GM12878 (cell line): ENCODE results near the gene STAT4. TPM values are rescaled to one million over a fixed set of nuclear protein-coding genes. Genes with fewer than 3 reads are reported as not detected.

ENCODE experiments used
- ATAC-seq: fragments of 200-7000 bp; cut with Tn5 transposase; 3 replicates; pipeline ENCODE4 v1.9.1; 2020; ENCODE audit warnings: mild to moderate bottlenecking, moderate library complexity
- Bru-seq: library from RNA; stranded (reverse); fragments of 400-500 nt; gene quantifications from one replicate; lab custom pipeline; 2021; lab: Mats Ljungman, UMichigan
- BruChase-seq, 2 experiments: library from RNA; stranded (reverse); fragments of 400-500 nt; gene quantifications; one replicate each; lab custom pipeline; 2021; lab: Mats Ljungman, UMichigan
- BruUV-seq: library from RNA; stranded (reverse); fragments of 400-500 nt; replicated peaks from 2 replicates; lab custom pipeline; 2021; lab: Mats Ljungman, UMichigan
- CTCF ChIA-PET: fragments of 300-600 bp; sonication (Branson Sonifier 250); formaldehyde crosslinking; extraction: SDS; loops from one replicate; lab custom pipeline; 2021; ENCODE audit warnings: inconsistent platforms; lab: Yijun Ruan, JAX
- POLR2A ChIA-PET: fragments of 350-600 bp; formaldehyde crosslinking; extraction: SDS; loops from one replicate; lab custom pipeline; 2021; ENCODE audit warnings: inconsistent platforms; lab: Charles Lee
- RAD21 ChIA-PET: fragments of 300-600 bp; sonication (Branson Sonifier 250); formaldehyde crosslinking; loops from one replicate; lab custom pipeline; 2023; ENCODE audit warnings: antibody characterized with exemption; ENCODE audit not compliant: unreplicated experiment; lab: Charles Lee
- SMC1A ChIA-PET: fragments of 300-600 bp; sonication (Branson Sonifier 250); formaldehyde crosslinking; loops from one replicate; lab custom pipeline; 2023; ENCODE audit not compliant: unreplicated experiment, uncharacterized antibody; lab: Charles Lee
- DNase-seq: peaks from one replicate; pipeline ENCODE4 v3.0.0-alpha.2; 2011; ENCODE audit warnings: low read depth, low spot score
- FAIRE-seq: peaks from 3 replicates; lab custom pipeline; 2011; peaks lifted over from hg19 to GRCh38; lab: Jason Lieb, UNC
- H2AFZ ChIP-seq: 2 replicates; pipeline ENCODE4 v1.6.0; 2011; ENCODE audit warnings: low read depth, low read length, control low read depth; ENCODE audit not compliant: control insufficient read depth
- H3K27ac ChIP-seq: 2 replicates; pipeline ENCODE4 v1.5.1; 2011; ENCODE audit warnings: control low read depth; ENCODE audit not compliant: control insufficient read depth, insufficient read depth
- H3K27me3 ChIP-seq, 2 experiments: replicated peaks in 1 of 2; 2 replicates each; pipeline versions ENCODE4 v1.6.0 to v1.6.1; 2011; ENCODE audit warnings: low read length in 1 of 2; ENCODE audit not compliant: control insufficient read depth in 2 of 2, insufficient read depth in 2 of 2
- H3K36me3 ChIP-seq, 2 experiments: 2 replicates each; pipeline ENCODE4 v1.5.1; 2011; ENCODE audit warnings: low read length in 1 of 2; ENCODE audit not compliant: control insufficient read depth in 2 of 2, insufficient read depth in 2 of 2
- H3K4me1 ChIP-seq: 2 replicates; pipeline ENCODE4 v1.6.1; 2011; ENCODE audit warnings: mild to moderate bottlenecking, low read length, moderate library complexity, mixed read lengths; ENCODE audit not compliant: control insufficient read depth, insufficient read depth
- H3K4me2 ChIP-seq: 2 replicates; pipeline ENCODE4 v1.6.0; 2011; ENCODE audit warnings: control low read depth; ENCODE audit not compliant: control insufficient read depth, insufficient read depth
- H3K4me3 ChIP-seq: fragments of 200-600 bp; sonication (generic); 2 replicates; pipeline ENCODE4 v1.5.1; 2016
- H3K79me2 ChIP-seq: 2 replicates; pipeline ENCODE4 v1.6.0; 2011; ENCODE audit warnings: low read length; ENCODE audit not compliant: control insufficient read depth, insufficient read depth
- H3K9ac ChIP-seq: 2 replicates; pipeline ENCODE4 v1.8.0; 2011; ENCODE audit warnings: low read length, control low read depth, mixed read lengths; ENCODE audit not compliant: control insufficient read depth, insufficient read depth
- H3K9me3 ChIP-seq: replicated peaks from 3 replicates; pipeline ENCODE4 v1.5.1; 2011; ENCODE audit warnings: mild to moderate bottlenecking, low read length; ENCODE audit not compliant: control insufficient read depth, insufficient read depth
- H4K20me1 ChIP-seq: 2 replicates; pipeline ENCODE4 v1.6.0; 2011; ENCODE audit not compliant: control insufficient read depth, insufficient read depth
- ATF7 ChIP-seq: fragments of 450-650 bp; IDR thresholded peaks from 2 replicates; pipeline ENCODE4 v1.6.1; 2016; ENCODE audit warnings: low read depth, mild to moderate bottlenecking
- BCL11A ChIP-seq: IDR thresholded peaks from 2 replicates; pipeline ENCODE4 v1.6.1; 2011; ENCODE audit warnings: low read depth, low read length
- BHLHE40 ChIP-seq, 2 experiments: fragments of 450-650 bp in 1 of 2; IDR thresholded peaks; 2 replicates each; pipeline ENCODE4 v1.6.1; 2011 to 2017; ENCODE audit warnings: low read depth in 2 of 2, borderline replicate concordance in 1 of 2, improper control_type of control experiment in 1 of 2, low read length in 1 of 2, mild to moderate bottlenecking in 1 of 2
- DPF2 ChIP-seq: fragments of 450-650 bp; IDR thresholded peaks from 2 replicates; pipeline ENCODE4 v1.6.1; 2017; ENCODE audit warnings: mild to moderate bottlenecking
- E2F4 ChIP-seq: IDR thresholded peaks from 2 replicates; pipeline ENCODE4 v1.6.1; 2012; ENCODE audit warnings: low read depth, low read length, improper control_type of control experiment
- EP300 ChIP-seq, 2 experiments: fragments of 150-350 bp in 1 of 2; IDR thresholded peaks; 2 replicates each; pipeline ENCODE4 v1.6.1; 2011 to 2012; ENCODE audit warnings: low read depth in 2 of 2, low read length in 2 of 2, borderline replicate concordance in 1 of 2, improper control_type of control experiment in 1 of 2, inconsistent platforms in 1 of 2; ENCODE audit not compliant: control insufficient read depth in 1 of 2
- HDAC6 ChIP-seq: fragments of 200-600 bp; sonication (generic); IDR thresholded peaks from one replicate; pipeline ENCODE4 v1.8.0; 2017; ENCODE audit warnings: antibody characterized with exemption; ENCODE audit not compliant: unreplicated experiment
- IKZF1 ChIP-seq: fragments of 450-650 bp; conservative IDR thresholded peaks from 2 replicates; pipeline ENCODE4 v1.6.1; 2017; ENCODE audit warnings: antibody characterized with exemption, mild to moderate bottlenecking
- IKZF2 ChIP-seq, 2 experiments: fragments of 450-650 bp; IDR thresholded peaks; 2 replicates each; pipeline ENCODE4 v1.6.1; 2017; ENCODE audit warnings: mild to moderate bottlenecking in 2 of 2, moderate library complexity in 2 of 2
- JUNB ChIP-seq: IDR thresholded peaks from 2 replicates; pipeline ENCODE4 v1.6.1; 2016; ENCODE audit warnings: antibody characterized with exemption, mild to moderate bottlenecking
- NFIC ChIP-seq: IDR thresholded peaks from 2 replicates; pipeline ENCODE4 v1.6.1; 2012; ENCODE audit warnings: low read depth, mild to moderate bottlenecking, inconsistent platforms, low read length, moderate library complexity
- POLR2A ChIP-seq: IDR thresholded peaks from 2 replicates; pipeline ENCODE4 v1.6.1; 2011; ENCODE audit warnings: low read depth, mild to moderate bottlenecking, low read length
- RCOR1 ChIP-seq: conservative IDR thresholded peaks from 2 replicates; pipeline ENCODE4 v1.6.1; 2012; ENCODE audit warnings: low read depth, low read length, improper control_type of control experiment
- RUNX3 ChIP-seq: IDR thresholded peaks from 2 replicates; pipeline ENCODE4 v1.6.1; 2012; ENCODE audit warnings: low read length, inconsistent platforms
- TAF1 ChIP-seq: IDR thresholded peaks from 2 replicates; pipeline ENCODE4 v1.6.1; 2011; ENCODE audit warnings: mild to moderate bottlenecking, low read depth, low read length, borderline replicate concordance
- WGBS: methylation state at CpG from one replicate; pipeline ENCODE4 v1.1.6; 2016; ENCODE audit warnings: low lambda C conversion rate; ENCODE audit not compliant: insufficient replicate concordance, insufficient coverage; ENCODE audit errors: missing lambda C conversion rate; 5-methylcytosine and 5-hydroxymethylcytosine counted together
- in situ Hi-C: fragments of 300-500 bp; cut with MboI; formaldehyde crosslinking; loops from 9 replicates; pipeline ENCODE4 v1.14.3; 2018; ENCODE audit warnings: mixed read lengths
- intact Hi-C: fragments of 100-400 bp; cut with micrococcal nuclease; formaldehyde crosslinking; loops from one replicate; pipeline ENCODE4 v1.14.2; 2022; ENCODE audit not compliant: unreplicated experiment
- long read RNA-seq, 2 experiments: library from polyadenylated mRNA; unstranded; transcript quantifications; one replicate each; pipeline ENCODE4 v2.0.0, GENCODE V29; 2019 to 2020
- polyA minus RNA-seq, 3 experiments: library from RNA; depleted of rRNA, polyadenylated mRNA; stranded (reverse); fragments of >200 nt; gene quantifications; 2 replicates each; pipeline ENCODE4 v1.2.3, GENCODE V29; 2011
- polyA plus RNA-seq, 11 experiments: library from polyadenylated mRNA; depleted of rRNA in 4 of 11; unstranded in 6 of 11; stranded (reverse) in 5 of 11; fragments of >200 nt; fragmentation: Nextera tagmentation in 4 of 11; fragmentation: Illumina TruSeq in 1 of 11; extraction: Ambion mirVana in 4 of 11; extraction: Trizol in 1 of 11; gene quantifications; 1 replicate in 1 of 11; 2 replicates in 10 of 11; pipeline versions ENCODE4 v1.2.1 to v1.2.3, GENCODE V29; 2011 to 2016; ENCODE audit warnings: inconsistent platforms in 2 of 11, missing spikeins in 2 of 11, low read depth in 1 of 11
- total RNA-seq, 4 experiments: library from RNA; depleted of rRNA in 3 of 4; stranded (reverse); fragments of >200 nt in 3 of 4; fragmentation: Illumina TruSeq in 1 of 4; extraction: Trizol in 1 of 4; gene quantifications; 2 replicates each; pipeline versions ENCODE4 v1.2.1 to v1.2.3, GENCODE V29; 2013 to 2021

STAT4 gene, protein sequence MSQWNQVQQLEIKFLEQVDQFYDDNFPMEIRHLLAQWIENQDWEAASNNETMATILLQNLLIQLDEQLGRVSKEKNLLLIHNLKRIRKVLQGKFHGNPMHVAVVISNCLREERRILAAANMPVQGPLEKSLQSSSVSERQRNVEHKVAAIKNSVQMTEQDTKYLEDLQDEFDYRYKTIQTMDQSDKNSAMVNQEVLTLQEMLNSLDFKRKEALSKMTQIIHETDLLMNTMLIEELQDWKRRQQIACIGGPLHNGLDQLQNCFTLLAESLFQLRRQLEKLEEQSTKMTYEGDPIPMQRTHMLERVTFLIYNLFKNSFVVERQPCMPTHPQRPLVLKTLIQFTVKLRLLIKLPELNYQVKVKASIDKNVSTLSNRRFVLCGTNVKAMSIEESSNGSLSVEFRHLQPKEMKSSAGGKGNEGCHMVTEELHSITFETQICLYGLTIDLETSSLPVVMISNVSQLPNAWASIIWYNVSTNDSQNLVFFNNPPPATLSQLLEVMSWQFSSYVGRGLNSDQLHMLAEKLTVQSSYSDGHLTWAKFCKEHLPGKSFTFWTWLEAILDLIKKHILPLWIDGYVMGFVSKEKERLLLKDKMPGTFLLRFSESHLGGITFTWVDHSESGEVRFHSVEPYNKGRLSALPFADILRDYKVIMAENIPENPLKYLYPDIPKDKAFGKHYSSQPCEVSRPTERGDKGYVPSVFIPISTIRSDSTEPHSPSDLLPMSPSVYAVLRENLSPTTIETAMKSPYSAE
- total RNA-seq (2013; cell fraction: nucleolus; rRNA removed), result 144 and 145 TPM in 2 replicates
- total RNA-seq (2014; rRNA removed) (6.7 and 8.3 TPM in 2 replicates), total RNA-seq (2014; rRNA removed; fragmentation: Illumina TruSeq; extraction: Trizol) (9.3 and 11.2 TPM in 2 replicates), total RNA-seq (2021) (5.7 and 6.9 TPM in 2 replicates), polyA plus RNA-seq (2011; rRNA removed) (4.9 and 6.0 TPM in 2 replicates), polyA plus RNA-seq (2014; fragmentation: Illumina TruSeq; extraction: Trizol) (9.3 TPM in 2 replicates), polyA plus RNA-seq (2014; fragmentation: Nextera tagmentation; extraction: Ambion mirVana) (1 to 10 TPM; 3.1 to 4.4 TPM), polyA plus RNA-seq (2014; rRNA removed) (5.7 and 7.5 TPM in 2 replicates), polyA plus RNA-seq (2016; fragmentation: Nextera tagmentation; extraction: Ambion mirVana) (1 to 10 TPM; 7.3 to 7.9 TPM), polyA minus RNA-seq (2011; rRNA and poly(A)+ RNA removed) (3.2 and 6.2 TPM in 2 replicates), Bru-seq, nascent RNA (percentile 88 among the genes with signal in this experiment), BruChase-seq, experiment 1, labeled RNA remaining after a 6-hour chase (percentile 79 among the genes with signal in this experiment), BruChase-seq, experiment 2, labeled RNA remaining after a 2-hour chase (percentile 84 among the genes with signal in this experiment)
- polyA plus RNA-seq (2011; ENCODE audit: low read depth), result 1.1 TPM
- polyA plus RNA-seq (2011; cell fraction: cytosol; rRNA removed), result 1.7 and 1.9 TPM in 2 replicates
- 4.0 and 5.4 TPM in 2 replicates for polyA plus RNA-seq (2011; cell fraction: nucleus; rRNA removed)
- polyA plus RNA-seq (2012), result 1.8 and 1.9 TPM in 2 replicates
- 3.3 and 3.6 TPM in 2 replicates for polyA minus RNA-seq (2011; cell fraction: cytosol; rRNA and poly(A)+ RNA removed)
- polyA minus RNA-seq (2011; cell fraction: nucleus; rRNA and poly(A)+ RNA removed), result 6.3 and 6.6 TPM in 2 replicates
- long read RNA-seq, experiment 1, result 0 reads
- long read RNA-seq, experiment 2, partial matches to known transcripts, result 1 of 2 reads
- long read RNA-seq, experiment 2, other reads (novel, unspliced or antisense), result 1 of 2 reads

DNA sequence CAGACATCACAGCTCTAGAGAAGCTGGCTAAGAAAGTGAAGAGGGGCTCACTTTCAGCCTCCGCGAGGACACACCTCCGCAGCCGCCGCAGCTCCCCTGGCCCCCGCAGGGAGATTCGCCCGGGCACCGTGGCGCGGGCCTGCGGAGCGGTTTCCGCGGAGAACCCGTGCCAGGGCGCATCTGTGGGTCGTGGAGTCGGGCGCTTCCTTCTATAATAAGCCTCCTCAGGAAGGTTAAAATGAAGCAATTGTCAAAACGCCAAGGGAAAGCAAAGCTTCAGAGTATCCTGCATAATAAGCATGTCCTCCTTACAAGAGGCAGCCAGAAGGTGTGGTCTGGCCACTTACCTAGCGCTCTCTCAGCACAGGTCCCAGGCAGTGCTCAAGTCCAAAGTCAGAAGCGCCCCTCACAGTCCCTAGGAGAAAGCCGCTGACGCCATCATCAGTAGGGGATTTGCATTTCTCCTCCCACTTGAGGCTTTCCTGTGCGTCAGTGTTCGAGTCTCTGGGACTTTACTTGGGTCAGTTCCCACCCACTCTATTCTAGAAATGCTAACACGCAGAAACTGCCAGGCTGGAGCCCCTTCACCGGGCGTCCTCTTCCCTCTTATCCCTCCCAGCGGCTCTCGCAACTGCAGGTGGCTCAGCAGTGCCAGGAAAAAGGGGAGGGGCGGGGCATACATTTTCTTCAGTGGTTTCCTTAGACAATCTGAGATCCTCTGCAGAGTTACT lies at the start of gene STAT4:
Gene STAT4, minus strand, starts transcription at position 395 of the 731 bp plus-strand sequence. CDS start 2,791 bp downstream, outside the sequence.
- peaks cover 0 to 3% of the 10 kb centered on the region in 2 experiments; a peak in 1 of 4 replicates for H3K27me3 ChIP-seq
- SMC1A ChIA-PET, result interaction anchor here (0.7 to 9.2 kb wide), 8 partner anchors 22 to 105 kb away, joined by 3 to 393 read pairs (median 4); no protein-coding TSS in a partner anchor
- TSS peak; percentile 70 for BruUV-seq
- H3K4me1 ChIP-seq, result peaks cover 7% of the 10 kb centered on the region
- 3% methylated on average over 33 of the region's 33 CpGs for WGBS
- CTCF ChIA-PET, result interaction anchor here (0.8 to 18.5 kb wide), 3 partner anchors 12 to 100 kb away, joined by 4 to 659 read pairs (median 4); no protein-coding TSS in a partner anchor
- RAD21 ChIA-PET, result interaction anchor here (0.9 to 12.1 kb wide), 5 partner anchors 26 to 99 kb away, joined by 4 to 324 read pairs (median 4); no protein-coding TSS in a partner anchor
- POLR2A ChIA-PET, result interaction anchor here (0.7 to 1.1 kb wide), 3 partner anchors 34 to 131 kb away, joined by 3 read pairs; no protein-coding TSS in a partner anchor
- H3K79me2 ChIP-seq, result no peaks in the 10 kb centered on the region
- peak within 1 kb of the TSS; percentile 46 for H2AFZ ChIP-seq
- ATAC-seq, result peak; percentile 89
- H3K4me3 ChIP-seq, result peak within 1 kb of the TSS; percentile 78
- intact Hi-C loops, result loop anchor here (1.0 to 2.0 kb wide), 3 partner anchors 24 to 98 kb away; no protein-coding TSS in a partner anchor
- H3K9me3 ChIP-seq, result no peaks in the 10 kb centered on the region
- in situ Hi-C loops, result loop anchor here (5.0 kb wide), 1 partner anchor 98 kb away; no protein-coding TSS in a partner anchor
- no peaks in the 10 kb centered on the region for H3K36me3 ChIP-seq
- DNase-seq, result peak; percentile 45
- FAIRE-seq, result peak; percentile 80
- H3K27ac ChIP-seq, result no peak within 1 kb of the TSS
- H4K20me1 ChIP-seq, result no peaks in the 10 kb centered on the region
- peak within 1 kb of the TSS; percentile 69 for H3K4me2 ChIP-seq
- peak within 1 kb of the TSS; percentile 54 for H3K9ac ChIP-seq
- TF ChIP-seq DPF2 (peak; percentile 62; the same call in 1 of the 2 replicates), IKZF2 (IDR thresholded peaks at IDR 0.05) (peak; percentile 62 to 76; a peak in 3 of 4 replicates), EP300 (IDR thresholded peaks at IDR 0.05; ENCODE audit: borderline replicate concordance in 1 of 2, control insufficient read depth in 1 of 2, low read depth in 2 of 2, low read length in 2 of 2) (peak; percentile 84 to 89; a peak in 3 of 4 replicates), IKZF1 (peak; percentile 78), BCL11A (peak; percentile 60; the same call in 1 of the 2 replicates), BHLHE40 (IDR thresholded peaks at IDR 0.05; ENCODE audit: borderline replicate concordance in 1 of 2, low read depth in 2 of 2, low read length in 1 of 2) (peak in 1 of 2 experiments; percentile 11; a peak in 1 of 4 replicates), JUNB (0 out of 2 replicates have a peak, but pooled peaks have one; percentile 34), ATF7 (peak; percentile 82), POLR2A (peak; percentile 62), RCOR1 (no peak), NFIC (peak; percentile 33; the same call in 1 of the 2 replicates), E2F4 (no peak), HDAC6 (peak; percentile 36), TAF1 (peak; percentile 56; the same call in 1 of the 2 replicates), RUNX3 (peak; percentile 60)
